CD4-positive, alpha-beta T cell treated with Interleukin-10 for 1 hour (primary cell): Measurements from ENCODE around the gene TDRKH.

Experiments
- DNase-seq: peaks from one replicate; pipeline ENCODE4 v3.0.0-alpha.2; 2020

TDRKH gene

GRCh38 chr1:151822404-151822803, 32.1 kb upstream of the TDRKH start:
- DNase-seq, result no peak

GRCh38 chr1:151820940-151821339, 30.6 kb upstream of the TDRKH start:
- DNase-seq, result peak; percentile 39

- no peak for DNase-seq
Observed at GRCh38 chr1:151819976-151820623, 29.8 kb upstream of the TDRKH start.

GRCh38 chr1:151819227-151819835, 29.0 kb upstream of the TDRKH start:
- DNase-seq, result no peak

GRCh38 chr1:151817353-151817730, 27.0 kb upstream of the TDRKH start:
- no peak for DNase-seq

DNA sequence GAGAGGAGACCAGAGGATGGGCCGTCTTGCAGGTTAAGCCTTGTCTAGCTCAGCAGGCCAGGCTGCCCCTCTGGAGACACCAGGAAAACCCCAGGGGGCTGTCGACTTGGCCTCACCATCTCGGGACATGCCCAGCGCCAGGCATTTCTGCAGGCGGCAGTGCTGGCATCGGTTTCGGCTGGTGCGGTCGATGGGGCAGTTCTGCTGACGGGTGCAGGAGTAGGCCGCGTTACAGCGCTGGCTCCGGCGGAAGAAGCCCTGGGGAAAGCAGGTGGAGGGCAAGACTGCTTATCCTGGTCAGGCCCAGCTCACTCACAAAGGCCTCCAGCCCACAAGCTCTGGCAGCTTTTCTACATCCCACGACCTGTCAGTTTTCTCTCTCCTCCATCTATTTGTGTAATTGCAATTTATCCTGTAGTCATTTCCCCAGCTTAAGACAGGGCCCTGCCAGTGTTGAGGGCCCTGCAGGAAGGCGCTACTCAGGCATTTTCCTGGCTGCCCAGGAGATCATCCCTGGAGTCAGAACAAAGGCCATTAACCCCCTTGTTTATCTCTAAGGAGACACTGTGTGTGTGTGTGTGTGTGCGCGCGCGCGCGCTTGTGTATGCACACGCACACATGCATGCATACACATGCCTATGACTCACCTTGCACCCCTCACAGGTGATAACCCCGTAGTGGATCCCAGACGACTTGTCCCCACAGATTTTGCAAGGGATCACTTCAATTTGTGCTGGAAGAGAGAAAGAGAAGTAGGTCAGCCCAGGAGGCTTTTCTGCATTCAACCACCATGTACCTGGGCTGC, 26.4 kb upstream of the TDRKH start:
- no peak for DNase-seq

DNA sequence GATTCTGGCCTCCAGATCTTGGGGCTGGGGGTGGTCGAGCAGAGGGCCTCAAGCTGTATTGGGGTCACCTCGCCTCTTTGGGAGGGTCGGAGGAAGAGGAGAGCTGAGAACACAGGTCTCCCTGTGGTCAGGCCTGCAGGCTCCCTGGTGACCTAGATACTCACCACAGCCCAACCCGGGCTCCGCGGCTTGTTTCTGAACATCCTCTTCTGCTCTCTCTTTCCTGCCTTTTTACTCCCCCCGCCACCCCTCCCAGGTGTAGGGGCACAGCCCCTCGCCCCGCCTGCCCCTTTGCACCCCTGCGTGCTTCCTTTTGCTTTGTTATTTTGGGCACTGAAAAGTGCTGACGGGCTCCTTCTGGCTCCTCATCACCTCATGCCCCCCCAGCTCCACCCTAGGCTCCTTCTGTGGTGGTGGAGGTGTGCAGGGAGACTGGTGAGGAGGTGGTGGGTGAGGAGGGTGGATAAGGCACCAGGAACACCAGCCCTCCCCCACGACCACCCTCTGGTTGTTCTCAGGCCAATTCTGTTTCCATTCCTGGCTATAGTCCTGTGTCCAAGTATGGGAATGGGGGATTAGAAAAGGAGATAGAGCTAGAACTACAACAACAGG, 25.5 kb upstream of the TDRKH start:
- DNase-seq, result peak; percentile 63

DNA sequence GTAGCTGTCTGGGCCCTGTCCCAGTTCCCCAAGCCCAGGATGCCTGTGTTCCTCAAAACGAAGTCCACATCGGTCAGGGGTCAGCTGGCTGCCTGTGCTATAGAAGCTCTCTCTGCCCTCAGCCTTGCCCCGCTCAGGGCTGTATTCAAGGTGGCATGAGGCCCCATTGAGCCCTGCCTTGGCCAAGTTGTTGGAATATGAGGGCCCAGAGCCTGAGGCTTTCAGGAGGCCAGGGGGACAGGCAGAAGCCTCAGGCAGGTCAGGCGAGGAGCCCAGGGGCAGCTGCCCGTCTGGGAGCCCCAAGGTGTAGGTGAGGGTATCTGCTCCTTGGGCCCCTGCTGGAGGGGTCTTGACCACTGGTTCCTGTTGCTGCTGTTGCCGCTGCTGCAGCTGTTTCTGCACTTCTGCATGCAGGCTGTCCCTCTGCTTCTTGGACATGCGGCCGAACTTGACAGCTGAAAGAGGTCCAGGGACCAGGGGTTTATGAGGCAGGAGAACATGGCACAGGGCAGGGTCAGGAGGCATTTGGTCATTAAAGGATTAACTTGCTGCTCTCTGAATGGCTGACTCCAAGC, 24.8 kb upstream of the TDRKH start:
- DNase-seq, result no peak

DNA sequence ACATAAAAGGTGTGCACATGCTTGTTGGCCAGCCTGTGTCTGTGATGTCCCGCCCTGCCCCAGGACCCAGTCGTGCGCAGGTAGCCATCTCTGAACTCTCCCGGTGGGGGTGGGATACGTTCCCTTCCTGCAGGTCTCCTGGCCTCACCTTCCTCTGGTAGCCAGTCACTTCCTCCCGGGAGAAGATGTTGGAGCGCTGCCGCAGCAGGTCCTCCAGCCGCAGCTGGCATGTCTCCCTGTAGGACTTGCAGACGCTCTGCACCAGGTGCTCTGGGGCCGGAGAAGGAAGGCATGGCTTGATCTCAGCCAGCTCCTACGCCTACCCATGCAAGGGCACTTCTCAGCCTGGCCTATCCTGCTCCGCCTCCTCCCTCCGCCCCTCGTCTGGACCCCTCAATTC, 24.1 kb upstream of the TDRKH start:
- DNase-seq, result no peak

DNA sequence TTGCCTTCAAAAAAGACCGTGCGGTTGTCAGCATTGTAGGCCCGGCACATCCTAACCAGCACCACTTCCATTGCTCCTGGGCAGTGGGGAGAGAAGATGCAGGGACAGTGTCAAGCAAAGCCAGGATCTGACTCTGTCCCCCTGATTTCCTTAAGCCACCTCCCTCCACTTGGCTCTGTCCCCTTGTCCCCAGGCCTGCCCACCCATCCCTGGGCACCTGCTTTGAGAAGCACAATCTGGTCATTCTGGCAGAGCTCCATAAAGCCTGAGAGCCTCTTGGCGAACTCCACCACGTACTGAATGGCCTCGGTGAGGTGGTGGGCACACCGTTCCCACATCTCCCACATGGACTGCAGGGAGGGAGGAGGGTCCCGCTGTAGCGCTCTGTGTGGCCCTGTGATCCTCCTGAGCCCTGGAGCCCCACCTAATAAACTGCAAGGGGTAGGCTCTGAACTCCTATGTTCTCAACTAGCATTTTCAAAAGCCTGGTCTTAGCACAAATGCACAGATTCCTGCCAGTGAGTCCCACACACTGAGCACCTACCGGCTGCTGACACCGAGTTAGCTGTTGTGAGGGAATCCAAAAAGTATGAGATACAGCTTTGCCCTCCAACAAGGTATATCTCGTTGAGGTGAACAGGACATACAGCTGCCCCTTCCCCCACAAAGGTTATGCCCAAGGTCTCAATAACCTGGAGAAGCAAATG, 23.1 kb upstream of the TDRKH start:
- DNase-seq, result no peak

DNA sequence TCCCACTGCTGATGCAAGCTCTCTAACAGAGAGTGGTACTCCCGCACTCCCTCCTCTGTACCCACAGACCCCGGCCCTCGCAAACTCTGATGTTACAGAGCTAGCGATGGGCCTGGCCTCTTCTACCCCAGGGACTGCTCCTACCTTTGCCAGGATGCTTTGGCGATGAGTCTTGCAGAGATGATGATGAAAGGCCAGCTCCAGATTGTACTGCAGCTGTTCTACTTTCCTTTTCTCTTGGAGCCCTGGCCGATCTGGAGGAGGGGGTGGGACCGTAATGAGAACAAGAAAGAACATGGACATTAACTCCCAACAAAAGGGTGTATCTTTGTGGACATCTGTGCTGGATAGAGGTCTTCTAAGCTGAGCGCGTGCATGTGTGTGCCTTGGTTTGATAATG, 20.9 kb upstream of the TDRKH start:
- DNase-seq, result no peak

GRCh38 chr1:151809985-151810556, 19.8 kb upstream of the TDRKH start:
- DNase-seq, result no peak

DNA sequence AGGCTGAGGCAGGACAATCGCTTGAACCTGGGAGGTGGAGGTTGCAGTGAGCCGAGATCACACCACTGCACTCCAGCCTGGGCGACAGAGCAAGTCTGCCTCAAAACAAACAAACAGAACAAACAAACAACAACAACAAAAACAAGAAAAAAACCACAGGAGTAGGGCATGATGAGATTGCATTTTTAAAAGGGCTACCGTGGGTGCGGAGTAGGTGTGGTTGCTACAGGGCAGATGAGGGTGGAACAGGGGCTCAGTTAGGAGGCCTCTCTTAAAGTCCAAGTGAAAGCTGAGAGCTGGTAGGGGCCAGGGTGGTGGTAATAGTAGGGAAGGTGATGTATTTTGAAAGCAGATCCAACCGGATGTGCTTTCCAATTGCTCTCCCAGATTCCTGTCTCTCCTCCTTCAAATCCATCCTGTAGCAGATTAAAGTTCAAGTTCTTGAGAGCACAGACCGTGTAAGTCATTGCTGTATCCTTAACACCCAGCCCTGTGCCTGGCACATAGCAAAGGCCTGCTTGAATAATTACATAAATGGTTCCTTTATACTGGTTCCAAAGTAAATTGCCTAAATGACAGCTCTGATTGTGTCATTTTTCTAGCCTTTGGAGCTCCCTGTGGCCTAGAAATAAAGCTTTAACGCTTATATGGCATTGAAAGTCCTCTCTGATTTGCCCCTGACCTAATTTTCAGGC, 19.1 kb upstream of the TDRKH start:
- DNase-seq, result no peak

- no peak for DNase-seq
Observed at GRCh38 chr1:151807766-151808165, 17.5 kb upstream of the TDRKH start.

DNA sequence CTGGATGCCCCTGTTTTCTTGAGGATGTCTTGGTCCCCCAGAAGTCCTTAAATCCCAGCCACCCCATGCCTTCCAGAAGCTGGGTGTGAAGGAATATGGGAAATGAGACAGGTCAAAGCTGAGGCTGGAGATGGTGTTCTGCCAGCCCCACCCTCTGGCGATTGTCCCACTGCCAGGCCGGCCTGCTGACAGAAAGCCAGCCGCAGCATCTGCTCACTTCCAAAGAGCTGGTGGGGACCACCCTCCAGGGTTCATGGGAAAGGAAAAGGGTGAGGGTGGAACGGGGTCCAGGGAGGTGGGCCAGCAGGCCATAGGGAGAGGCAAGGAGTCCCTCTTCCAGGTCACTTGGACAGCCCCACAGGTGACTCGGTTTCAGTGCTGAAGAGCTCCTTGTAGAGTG, 16.8 kb upstream of the TDRKH start:
- no peak for DNase-seq

- no peak for DNase-seq
Observed at GRCh38 chr1:151806170-151806569, 15.9 kb upstream of the TDRKH start.

- DNase-seq, result no peak
Observed at GRCh38 chr1:151805066-151805820, 14.9 kb upstream of the TDRKH start, which contains the start of gene LINGO4. Gene LINGO4, minus strand, starts transcription at chr1:151805419. Its CDS starts 2,715 bp downstream, at chr1:151802704.

GRCh38 chr1:151803915-151804314, 13.6 kb upstream of the TDRKH start:
- DNase-seq, result no peak

- no peak for DNase-seq
Observed at GRCh38 chr1:151803164-151803563, 12.9 kb upstream of the TDRKH start.

DNA sequence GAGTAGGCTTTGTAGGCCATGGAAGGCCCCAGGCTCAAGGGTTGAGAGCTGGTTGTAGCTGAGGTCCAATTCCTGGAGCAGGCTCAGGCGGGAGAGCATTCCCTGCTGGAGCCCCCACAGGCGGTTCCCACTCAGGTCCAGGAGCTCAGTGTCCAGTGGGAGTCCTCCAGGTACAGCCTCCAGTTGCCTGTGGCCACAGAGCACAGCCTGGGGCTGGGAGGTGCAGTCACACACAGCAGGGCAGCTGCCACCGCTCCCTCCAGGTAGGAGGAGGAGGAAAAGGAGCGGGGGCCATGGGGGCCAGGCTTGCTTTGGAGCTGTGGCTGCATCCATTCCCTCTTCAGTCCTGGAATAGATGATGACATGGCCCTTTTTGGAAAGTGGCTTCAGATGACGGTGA, 12.1 kb upstream of the TDRKH start:
- no peak for DNase-seq

- DNase-seq, result no peak
Observed at GRCh38 chr1:151801846-151802245, 11.5 kb upstream of the TDRKH start.
